CD4-positive, alpha-beta T cell treated with Interleukin-6 at 100 ng/mL for 8 hours (primary cell): Measurements from ENCODE around the gene CENPK.
"Not testable (repeated sequence)": the region's sequence is repeated elsewhere in the genome, so short reads cannot be mapped to it uniquely, and the experiment has no call there.

Experiments used
- DNase-seq: peaks from one replicate; pipeline ENCODE4 v3.0.0-alpha.2; 2020; ENCODE audit warnings: mixed read lengths, low spot score

Gene CENPK

DNA sequence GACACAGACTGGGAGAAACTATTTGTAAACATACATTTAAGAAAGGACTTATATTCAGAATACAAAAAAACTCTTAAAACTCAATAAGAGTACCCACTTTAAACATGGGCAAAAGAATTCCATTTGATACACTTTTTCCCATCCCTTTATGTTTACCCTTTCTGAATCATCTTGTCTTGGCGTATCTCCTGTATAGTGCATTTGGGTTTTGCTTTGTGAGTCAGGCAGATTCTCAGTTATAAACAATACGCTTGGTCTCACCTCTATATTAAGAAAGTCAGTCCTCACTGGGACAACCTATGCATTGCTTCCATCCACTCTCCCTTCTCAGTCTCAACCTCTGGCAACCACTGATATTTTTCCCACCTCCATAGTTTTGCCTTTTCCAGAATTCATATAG is 54.0 kb downstream of the CENPK start:
- no peak for DNase-seq

- no peak for DNase-seq
These were observed 56.0 kb downstream of the CENPK start for GRCh38 chr5:65506961-65507360.

GRCh38 chr5:65489119-65489518 is 73.8 kb downstream of the CENPK start:
- no peak for DNase-seq

- DNase-seq: not testable (repeated sequence)
These were observed 74.8 kb downstream of the CENPK start for GRCh38 chr5:65488038-65488687.

DNA sequence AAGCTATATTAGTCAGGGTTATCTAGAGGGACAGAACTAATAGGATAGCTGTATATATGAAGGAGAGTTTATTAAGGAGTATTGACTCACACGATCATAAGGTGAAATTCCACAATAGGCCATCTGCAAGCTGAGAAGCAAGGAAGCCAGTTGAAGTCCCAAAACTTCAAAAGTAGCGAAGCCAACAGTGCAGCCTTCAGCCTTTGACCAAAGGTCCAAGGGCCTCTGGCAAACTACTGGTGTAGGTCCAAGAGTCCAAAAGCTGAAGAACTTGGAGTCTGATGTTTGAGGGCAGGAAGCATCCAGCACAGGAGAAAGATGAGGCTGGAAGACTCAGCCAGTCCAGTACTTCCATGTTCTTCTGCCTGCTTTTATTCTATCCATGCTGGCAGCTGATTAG is 76.2 kb downstream of the CENPK start:
- DNase-seq: not testable (repeated sequence)

- no peak for DNase-seq
These were observed 77.6 kb downstream of the CENPK start for GRCh38 chr5:65485405-65485804.

DNA sequence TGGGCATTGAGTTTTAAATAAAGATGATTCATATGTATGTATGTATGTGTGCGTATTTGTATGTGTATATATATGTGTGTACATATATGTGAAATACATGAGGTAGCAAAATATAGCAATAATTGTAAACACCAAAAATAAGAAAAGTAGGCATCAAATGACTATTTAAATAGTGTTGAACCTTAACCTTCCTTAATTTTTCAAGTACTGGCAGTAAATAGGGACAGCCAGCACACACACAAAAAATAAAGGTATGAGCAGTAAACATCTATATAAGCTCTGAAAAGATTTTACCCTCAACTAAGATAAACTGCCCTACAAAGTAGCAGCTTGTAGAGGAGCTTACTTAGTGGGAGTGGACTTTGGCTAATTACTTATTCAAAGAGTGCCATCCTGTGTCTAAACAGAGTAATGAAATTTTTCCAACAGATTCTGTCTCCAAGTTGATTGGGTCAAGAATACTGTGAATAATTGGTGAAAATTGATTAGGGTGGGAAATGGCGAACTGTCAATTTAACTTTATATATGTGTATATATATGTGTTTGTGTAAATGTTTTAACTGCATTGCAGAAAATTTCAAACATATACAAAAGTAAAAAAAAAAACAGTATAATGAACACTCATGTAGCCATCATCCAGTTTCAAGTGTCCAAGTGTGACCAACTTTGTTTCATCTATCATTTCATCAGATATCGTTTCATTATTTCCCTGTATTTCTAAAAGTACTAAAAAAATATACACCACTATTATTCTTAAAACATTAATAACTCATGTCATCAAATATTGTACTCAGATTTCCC is 79.2 kb downstream of the CENPK start:
- DNase-seq: peak; percentile 42

DNA sequence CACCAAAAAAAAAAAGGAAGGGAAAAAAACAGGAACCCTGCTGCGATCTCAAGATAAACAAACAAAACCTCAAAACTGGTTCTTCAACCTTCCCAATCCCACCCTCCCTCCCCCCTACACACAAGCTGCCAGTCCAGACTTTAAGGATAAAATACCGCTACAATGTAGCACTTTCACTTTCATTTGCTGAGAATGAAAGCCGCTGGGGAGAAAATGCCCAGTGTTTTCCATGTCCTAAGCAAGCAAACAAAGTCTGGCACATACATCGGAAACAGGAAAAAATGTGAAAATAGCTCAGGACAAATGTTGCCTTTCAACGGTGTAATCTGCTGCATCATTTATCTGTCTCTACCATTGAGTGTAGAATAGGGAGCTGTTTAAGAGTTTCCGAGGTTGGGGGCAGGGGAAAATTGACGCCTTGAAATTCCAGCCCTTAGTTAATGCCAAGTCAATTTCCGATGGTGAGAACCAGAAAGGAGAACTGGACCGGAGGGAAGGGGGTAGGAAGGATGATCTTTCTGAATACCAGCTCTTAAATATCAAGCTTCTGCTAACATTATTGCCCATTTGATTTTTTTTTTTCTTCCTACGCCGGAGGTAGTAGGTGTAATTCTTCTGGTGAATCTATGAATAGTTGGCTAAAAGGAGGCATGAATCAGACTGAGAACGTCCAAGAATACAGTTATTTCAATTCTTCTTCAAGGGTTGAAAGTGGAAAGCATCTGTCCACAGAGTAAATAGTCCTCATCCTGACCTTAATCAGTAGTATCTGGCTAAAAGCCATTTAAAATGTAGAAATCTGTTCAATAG is 80.0 kb downstream of the CENPK start:
- peak; percentile 20 for DNase-seq

- DNase-seq: no peak
These were observed 80.7 kb downstream of the CENPK start for GRCh38 chr5:65482296-65482735.

- peak; percentile 69 for DNase-seq
These were observed 81.2 kb downstream of the CENPK start, which contains the start of gene ADAMTS6 for GRCh38 chr5:65481635-65482295. TSS of gene ADAMTS6 (minus strand) at chr5:65481920. CDS start at chr5:65473673, 8,247 bp downstream.

DNA sequence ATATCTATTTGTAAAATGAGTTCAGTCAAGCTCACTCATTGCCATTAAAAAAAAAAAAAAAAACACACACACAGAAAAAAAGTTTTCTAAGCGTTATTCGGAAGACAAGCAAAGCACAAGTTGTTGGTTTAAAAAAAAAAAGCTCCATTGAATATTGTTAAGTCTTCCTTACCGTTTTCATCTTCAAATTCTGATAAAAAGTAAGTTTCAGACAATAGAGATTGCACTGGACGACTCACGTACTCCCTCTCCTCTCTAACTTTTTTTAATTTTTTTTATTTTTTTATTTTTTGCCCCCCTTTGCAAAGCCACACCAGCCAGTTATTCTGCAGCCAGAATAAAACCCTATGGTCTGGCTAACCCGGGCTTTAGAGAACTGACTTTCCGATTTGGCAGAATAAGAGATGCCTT is 81.8 kb downstream of the CENPK start:
- no peak for DNase-seq

DNA sequence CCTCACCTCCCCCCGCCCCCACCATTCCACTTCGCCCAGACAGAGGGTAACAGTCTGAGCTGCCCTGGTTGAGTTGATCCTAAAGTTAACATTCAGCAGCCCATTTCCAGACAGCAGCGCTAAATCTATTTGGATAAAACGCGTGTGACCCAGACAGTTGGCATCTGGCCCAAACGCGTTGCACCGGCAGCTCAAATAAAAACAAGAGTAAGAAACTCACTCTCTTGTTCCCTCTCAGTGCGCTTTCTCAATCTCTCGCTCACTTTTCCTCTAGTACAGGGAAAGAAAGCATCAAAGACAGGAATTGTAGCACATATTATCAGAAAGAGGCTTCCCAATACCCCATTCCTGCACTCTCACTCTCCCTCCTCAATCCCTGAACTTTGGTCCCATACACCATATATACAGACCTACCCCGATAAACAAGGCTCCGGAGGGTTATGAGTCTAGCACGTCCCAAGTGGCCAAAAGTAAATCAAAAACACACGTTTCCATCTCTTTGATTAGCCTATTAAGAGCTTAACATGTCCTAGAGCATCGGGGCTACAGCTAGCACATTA is 82.6 kb downstream of the CENPK start:
- DNase-seq: peak; percentile 7

- DNase-seq: no peak
These were observed 83.4 kb downstream of the CENPK start for GRCh38 chr5:65479527-65479926.

DNA sequence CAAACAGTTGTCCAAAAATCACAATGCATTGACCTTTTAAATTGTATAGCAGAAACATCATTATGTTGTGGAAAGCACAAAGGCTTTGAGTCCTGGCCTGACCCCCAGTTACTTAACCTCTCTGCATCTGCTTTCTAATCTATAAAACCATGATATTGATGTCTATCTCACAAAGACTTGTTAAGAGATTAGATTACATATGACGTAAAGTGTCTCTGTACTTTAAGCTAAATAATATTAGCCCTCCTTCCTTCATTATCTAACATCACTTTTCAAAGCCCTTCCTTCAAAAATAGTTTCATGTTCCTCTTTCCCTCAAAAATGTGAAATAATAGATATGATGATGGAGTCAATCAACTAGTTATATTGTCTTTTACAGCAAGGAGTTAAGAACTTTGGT is 84.6 kb downstream of the CENPK start:
- DNase-seq: no peak

DNA sequence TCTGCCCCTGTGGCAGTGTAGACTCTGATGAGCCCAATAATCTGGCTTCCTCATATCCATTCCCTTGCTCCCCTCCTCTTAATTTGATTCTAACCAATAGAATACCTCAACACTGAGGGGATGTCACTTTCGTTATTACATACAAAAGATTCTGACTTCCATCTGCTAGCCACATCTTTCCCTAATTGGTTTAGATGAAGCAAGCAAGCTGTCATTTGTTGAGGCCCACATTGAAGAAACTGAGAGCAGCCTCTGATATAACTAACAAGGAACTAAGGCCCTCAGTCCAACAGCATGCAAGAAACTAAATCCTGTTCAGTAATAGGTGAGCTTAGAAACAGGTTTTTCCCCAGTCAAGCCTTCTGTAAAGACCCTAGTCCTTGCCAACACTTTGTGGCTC is 87.1 kb downstream of the CENPK start:
- no peak for DNase-seq

DNA sequence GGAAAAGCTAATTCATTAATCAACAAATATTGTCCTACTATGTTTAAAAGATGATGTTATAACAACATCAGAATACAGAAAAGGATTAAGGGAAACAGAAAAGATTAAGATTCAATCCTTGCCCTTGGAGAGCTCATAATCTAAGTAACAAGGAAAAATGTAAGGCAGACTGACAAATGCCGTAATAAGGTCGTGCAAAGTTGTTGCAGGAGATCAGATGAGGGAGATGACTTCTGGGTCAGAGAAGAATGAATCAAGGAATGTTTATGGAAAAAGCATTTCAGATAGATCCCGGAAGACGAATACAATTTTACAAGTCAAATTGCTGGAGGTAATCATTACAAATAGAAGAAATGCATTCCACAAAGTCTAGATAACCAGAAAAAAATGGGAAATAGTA is 87.6 kb downstream of the CENPK start:
- no peak for DNase-seq

DNA sequence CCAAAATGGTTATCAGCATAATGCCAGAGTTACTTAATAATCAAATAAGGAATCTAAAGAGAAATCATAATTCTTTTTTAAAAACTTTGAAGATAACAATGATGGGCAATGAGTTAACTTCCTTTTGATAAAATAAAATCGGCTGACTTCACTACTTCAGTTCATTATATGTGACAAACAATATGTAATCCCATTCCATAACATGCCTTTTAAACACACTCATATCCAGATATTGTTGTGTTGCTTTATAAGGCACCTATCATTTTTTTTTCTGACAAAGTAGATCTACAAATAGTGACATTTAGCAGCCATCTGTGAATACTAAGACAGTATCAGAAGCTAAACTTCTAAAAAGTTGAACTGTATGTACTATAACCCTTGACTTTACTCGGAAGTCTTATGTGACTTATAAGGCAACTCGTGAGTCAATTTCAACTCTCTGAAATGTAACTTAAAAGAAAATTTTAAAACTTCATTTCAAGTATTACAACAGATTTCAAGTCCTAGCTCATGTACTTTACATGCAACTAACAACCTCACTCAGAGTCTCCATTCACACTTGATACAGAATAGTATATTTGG is 88.7 kb downstream of the CENPK start:
- no peak for DNase-seq

- DNase-seq: no peak
These were observed 94.3 kb downstream of the CENPK start for GRCh38 chr5:65468633-65469032.
